Right kidney (tissue), 1 donor: ENCODE data around the gene ASMT.
"Not testable (repeated sequence)": the region's sequence is repeated elsewhere in the genome, so short reads cannot be mapped to it uniquely, and the experiment has no call there.

Experiments
- DNase-seq: peaks from one replicate; pipeline ENCODE4 v3.0.0-alpha.2; 2016

The ASMT gene

DNA sequence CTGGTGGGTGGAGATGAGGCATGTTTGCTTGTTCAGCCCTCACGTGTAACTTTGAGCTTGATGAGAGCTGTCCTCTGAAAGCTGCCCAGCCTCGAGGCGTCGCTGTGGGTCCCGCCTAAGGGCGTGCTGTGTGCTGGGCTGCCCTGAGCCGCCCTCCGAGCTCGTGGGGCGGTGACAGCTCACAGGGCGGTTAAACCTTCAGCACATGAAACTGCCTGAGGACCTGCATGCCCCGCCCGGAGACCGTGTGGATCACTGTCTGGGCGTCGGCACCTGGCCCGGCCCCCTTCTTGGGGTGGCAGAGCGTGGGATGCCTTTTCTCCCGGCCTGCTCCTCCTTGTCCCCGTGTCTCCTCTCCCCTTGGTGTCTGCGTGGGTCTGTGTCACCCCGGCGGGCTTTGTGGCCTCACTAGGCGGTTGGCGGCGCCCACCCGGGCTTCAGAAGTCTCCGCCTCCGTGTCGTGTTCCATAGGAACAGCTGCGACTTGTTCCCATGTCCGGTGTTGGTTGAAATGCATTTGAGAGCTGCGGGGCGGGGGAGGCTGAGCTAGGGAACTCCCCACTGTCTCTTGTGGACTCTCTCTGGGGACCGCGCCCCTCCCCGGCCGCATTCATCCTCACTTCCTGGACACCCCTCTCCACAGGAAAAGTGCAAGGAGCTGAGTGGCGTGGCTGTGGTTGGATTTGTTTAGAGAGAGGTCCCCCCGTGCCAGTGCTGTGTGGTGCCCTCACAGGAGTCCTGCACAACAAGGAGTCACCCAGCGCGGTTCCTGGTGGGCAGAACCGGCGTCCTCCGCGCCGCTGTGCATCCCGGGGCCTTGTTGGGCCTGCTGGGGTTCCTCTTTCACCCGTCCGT lies 16.6 kb upstream of the ASMT start:
- no peak for DNase-seq

DNA sequence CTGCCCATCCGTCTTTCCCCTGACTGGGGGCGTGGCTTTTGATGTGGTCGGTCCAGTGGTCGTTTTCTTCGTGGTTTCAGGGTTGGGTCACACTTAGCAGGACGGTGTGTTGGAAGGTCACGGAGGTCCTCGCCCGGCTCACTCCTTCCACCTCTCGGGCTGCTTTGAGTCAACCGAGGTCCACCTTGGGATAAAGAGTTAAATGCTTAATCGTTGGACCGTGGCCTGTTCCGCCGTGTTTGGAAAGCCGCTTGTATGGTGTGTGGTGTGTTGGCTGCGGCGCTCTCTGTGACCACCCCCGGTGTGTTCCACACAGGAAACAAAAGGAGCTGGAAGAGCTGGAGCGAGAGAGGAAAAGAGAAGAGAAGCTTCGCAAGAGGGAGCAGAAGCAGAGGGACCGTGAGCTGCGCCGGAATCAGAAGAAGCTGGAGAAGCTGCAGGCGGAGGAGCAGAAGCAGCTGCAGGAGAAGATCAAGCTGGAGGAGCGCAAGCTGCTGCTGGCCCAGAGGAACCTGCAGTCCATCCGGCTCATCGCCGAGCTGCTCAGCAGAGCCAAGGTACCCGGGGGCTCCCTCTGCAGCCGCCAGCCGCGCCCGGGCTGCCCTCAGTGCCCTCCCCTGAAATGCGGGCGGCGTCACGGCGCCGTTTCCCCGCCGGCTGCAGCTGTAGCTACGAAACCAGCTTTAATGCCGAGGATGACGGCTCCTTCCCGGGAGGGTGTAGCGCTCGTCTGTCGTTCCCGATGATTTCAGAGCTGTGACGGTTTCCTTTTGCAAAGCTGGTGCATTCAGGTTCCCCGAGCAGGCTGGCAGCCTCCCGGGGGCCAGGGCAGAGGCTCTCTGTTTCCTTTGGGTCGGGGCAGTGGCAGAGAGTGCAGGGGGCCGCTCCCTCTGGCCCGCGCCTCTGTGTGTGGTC lies 15.7 kb upstream of the ASMT start:
- no peak for DNase-seq

DNA sequence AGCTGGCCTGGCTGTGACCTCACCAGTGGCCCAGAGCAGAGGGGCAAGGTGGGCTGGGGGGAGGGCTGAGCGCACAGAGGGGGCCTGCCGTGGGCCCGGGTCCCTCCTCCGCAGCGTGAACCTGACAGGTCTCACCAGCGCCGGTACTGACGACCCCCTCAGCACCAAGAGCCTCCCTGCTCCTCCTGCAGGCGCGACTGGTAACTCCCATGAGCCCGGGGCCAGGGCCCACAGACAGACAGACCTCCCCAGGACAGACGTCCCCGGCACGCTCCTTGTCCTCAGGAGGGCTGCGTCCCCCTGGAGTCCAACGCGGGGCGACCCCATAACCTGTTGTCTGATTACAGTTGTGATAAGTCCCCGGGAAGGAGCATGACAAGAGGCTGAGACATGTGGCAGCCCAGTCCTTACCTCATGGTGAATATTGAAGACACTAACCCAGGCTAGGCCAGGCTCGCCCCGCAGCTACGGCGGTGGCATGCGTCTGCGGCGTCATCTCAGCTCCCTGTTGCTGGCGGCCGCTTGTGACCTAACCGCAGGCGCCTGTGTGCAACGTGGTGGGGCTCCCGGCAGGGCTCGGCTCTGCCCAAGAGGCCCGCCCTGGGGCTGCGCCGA lies 15.0 kb upstream of the ASMT start:
- DNase-seq: no peak

DNA sequence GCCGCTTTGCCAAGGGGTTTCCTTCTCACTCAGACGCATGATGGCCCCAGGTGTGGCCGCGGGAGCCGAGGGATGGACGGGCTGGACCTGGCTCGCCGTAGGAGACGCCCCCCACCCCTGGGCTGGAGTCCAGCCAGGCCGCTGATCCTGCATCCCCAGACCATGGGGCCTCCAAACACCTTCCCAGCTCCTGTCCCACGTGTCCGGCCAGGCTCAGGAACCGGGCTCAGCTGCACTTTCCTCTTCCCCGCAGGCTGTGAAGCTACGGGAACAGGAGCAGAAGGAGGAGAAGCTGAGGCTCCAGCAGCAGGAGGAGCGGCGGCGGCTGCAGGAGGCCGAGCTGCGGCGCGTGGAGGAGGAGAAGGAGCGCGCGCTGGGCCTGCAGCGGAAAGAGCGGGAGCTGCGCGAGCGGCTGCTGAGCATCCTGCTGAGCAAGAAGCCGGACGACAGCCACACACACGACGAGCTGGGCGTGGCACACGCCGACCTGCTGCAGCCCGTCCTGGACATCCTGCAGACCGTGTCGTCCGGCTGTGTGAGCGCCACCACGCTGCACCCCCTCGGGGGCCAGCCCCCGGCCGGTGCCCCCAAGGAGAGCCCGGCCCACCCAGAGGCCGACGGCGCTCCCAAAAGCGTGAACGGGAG lies 14.3 kb upstream of the ASMT start:
- no peak for DNase-seq

DNA sequence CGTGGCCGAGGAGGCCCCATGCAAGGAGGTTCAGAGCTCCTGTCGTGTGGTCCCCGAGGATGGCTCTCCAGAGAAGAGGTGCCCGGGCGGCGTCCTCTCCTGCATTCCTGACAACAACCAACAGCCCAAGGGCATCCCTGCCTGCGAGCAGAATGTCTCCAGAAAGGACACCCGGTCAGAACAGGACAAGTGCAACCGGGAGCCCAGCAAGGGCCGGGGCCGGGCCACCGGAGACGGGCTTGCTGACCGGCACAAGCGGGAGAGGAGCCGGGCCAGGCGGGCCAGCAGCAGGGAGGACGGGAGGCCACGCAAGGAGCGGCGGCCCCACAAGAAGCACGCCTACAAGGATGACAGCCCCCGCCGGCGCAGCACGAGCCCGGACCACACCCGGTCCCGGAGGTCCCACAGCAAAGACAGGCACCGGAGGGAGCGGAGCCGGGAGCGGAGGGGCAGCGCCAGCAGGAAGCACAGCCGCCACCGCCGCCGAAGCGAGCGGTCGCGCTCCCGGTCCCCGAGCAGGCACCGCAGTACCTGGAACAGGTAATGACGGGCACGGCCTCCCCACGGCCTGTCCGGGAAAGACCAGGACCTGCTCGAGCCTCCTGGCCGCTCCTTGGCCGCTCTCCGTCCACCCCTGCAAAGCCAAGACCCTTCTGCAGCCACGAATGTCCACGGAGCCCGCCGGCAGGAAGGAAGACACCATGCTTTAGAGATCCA lies 13.7 kb upstream of the ASMT start:
- DNase-seq: no peak

DNA sequence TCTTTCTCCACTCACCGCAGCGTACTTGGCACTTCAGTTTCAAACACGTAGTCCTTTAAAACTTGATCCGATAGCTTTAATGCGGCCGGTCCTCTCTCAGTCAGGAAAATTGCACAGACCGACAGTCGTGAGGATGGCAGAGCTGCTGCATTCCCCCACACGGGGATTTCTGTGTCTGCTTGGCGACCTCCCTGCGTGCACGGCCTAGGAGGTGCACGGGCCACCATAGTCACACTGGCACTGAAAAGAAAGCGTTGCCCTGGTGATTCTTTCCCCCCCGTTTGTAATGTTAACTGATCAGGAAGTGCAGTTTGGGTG lies 13.1 kb upstream of the ASMT start:
- DNase-seq: no peak

DNA sequence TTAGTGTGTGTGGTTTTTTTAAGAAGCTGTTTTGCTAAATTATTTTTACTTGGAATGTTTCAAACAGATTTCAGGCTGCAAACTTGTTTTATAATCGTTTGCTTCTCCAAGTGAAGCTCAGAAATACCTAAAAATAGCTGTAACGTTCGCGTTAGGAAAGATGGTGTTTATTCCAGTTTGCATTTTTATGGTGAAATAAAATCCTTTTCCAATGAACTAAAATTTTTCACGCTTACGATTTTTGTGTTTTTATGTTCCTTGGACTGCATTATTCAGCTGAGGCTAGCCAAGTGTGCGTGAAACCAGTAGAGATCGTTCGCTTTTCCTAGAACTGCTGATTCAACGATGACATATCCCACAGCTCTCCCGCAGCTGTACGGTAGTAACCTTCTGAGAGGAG lies 12.6 kb upstream of the ASMT start:
- DNase-seq: no peak

DNA sequence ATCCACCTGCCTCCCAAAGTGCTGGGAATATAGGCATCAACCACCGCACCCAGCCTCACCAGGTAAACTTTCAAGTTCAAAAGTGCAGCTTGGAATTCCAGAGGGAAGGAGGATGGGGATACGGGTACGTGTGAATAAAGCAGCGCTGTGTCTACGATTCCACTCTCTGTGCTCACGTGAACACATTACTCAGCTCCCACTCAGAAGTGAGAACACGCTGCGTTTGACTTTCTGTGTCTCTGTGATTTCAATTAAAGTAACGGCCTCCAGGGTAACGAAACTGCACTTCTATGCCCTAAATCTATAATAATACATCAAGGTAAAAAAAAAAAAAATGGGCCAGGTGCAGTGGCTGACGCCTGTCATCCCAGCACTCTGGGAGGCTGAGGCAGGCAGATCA lies 8.4 kb upstream of the ASMT start:
- DNase-seq: no peak

DNA sequence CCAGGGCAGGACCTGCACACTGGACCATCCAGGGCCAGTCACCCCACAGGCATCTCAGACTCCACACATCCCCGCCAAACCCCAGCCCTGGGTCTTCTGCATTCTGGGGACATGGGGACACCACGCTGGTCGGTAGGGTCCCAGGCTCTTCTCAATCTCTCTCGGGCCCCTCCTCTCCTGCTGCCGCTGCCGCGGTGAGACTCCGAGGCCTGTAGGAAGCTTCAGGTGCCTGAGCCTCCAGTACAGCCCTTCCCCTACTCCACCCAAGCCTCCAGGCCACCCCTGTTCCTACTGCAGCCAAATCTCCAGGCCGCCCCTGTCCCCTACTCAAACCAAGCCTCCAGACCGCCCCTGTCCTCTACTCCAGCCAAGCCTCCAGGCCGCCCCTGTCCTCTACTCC lies 5.5 kb upstream of the ASMT start:
- DNase-seq: no peak

DNA sequence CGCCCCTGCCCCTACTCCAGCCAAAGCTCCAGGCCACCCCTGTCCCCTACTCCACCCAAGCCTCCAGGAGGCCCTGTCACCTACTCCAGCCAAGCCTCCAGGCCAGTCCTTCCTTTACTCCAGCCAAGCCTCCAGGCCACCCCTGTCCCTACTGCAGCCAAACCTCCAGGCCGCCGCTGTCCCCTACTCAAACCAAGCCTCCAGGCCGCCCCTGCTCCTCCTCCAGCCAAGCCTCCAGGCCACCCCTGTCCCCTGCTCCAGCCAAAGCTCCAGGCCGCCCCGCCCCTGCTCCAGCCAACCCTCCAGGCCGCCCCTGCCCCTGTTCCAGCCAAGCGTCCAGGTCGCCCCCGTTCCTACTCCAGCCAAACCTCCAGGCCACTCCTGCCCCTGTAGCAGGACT lies 5.1 kb upstream of the ASMT start:
- no peak for DNase-seq

DNA sequence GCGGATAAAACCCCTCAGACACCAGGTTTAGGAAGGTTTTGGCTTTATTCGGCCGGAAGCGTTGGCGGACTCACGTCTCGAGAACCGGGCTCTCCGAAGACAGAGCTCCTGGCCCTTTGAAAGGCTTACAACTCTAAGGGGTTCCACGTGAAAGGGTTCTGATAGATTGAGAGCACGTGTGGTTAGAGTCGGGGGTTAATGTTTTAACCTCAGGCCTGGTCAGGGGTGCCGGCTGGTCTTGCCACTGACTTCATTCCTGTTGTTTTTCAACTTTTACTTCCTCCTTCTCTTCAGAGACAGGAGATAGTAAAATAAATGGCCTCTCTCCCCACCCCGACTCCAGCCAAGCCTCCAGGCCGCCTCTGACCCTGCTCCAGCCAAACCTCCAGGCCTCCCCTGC lies 4.7 kb upstream of the ASMT start:
- DNase-seq: no peak

DNA sequence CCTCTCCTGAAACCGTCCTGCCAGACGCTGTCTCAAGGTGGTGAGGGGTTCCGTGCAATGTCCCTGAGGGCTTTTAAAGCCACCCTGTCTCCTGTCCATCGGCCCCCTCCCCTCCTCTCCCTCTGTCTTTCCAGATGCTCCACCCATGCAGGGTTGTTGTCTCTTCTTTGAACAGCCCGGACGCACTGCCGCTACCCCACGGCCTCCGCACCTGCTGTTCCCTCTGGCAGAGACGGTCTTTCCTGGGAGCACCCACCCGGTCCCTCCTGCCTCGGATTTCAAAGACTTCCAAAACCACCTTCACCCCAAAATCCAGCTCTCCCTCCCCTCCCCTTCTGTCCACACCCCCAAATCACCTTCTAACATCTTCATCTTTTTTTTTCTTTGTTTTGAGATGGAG lies 4.1 kb upstream of the ASMT start:
- DNase-seq: no peak

DNA sequence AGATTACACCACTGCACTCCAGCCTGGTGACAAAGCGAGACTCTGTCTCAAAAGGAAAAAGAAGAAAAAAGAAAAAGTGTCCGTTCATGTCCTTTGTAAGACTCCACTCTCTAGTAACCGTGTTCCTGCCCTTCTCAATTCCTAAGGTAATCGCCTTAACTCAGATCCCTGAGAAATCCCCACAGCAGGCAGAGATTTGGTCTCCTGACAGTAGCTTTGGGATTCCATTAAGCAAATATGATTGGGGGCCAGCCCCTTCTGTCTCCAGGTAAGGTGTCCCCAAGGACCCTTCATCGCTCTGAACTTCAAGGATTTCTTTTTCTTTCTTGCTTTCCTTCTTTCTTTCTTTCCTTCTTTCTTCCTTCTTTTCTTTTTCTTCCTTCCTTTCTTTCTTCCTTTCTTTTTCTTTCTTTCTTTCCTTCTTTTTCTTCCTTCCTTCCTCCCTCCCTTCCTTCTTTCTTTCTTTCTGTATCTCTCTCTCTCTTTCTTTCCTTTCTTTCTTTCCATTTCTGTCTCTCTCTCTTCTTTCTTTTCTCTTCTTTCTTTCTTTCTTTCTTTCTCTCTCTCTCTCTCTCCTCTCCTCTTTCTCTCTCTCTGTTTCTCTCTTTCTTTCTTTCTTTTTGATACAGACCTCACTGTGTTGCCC lies 2.1 kb upstream of the ASMT start:
- DNase-seq: no peak

DNA sequence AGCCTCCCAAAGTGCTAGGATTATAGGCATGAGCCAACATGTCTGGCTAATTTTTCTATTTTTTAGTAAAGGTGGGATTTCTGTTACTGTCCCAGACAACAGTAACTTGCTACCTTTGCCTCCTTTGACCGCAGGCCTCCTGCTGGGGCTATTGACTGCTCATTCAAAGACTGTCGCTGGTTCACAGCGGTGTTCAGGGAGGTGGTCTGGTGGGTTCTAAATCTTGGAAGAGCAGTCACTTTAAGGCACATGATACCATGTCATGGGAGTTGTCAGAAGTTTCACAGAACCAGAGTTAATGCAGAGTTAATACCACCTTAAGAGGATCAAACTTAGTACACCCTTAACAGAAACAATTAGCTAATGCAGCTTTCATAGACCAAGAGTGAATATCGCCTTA lies 3.8 kb downstream of the ASMT start:
- DNase-seq: no peak

DNA sequence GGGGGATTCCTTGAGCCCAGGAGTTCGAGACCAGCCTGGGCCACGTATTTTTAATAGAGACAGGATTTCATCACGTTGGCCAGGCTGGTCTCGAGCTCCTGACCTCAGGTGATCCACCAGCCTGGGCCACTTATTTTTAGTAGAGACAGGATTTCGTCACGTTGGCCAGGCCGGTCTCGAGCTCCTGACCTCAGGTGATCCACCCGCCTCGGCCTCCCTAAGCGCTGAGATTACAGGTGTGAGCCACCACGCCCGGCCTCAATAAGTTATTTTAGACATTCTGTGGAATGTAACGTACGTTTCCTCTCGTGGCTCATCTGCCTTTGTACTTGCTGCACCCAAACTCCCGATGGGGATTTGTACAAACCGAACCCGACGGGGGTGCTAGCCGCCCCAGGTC lies 8.8 kb downstream of the ASMT start:
- DNase-seq: no peak

DNA sequence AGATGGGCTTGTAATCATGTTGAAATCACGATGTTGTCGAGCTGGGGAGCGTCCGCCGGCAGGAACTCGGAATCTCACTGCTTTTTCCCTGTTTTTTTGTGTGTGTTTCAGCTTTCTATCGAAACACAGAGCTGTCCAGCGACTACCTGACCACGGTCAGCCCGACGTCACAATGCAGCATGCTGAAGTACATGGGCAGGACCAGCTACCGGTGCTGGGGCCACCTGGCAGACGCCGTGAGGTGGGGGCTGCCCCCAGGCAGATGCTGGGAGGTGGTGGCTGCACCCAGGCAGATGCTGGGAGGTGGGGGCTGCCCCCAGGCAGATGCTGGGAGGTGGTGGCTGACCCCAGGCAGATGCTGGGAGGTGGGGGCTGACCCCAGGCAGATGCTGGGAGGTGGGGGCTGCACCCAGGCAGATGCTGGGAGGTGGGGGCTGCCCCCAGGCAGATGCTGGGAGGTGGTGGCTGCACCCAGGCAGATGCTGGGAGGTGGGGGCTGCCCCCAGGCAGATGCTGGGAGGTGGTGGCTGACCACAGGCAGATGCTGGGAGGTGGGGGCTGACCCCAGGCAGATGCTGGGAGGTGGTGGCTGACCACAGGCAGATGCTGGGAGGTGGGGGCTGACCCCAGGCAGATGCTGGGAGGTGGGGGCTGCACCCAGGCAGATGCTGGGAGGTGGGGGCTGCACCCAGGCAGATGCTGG lies 9.4 kb downstream of the ASMT start:
- not testable (repeated sequence) for DNase-seq

DNA sequence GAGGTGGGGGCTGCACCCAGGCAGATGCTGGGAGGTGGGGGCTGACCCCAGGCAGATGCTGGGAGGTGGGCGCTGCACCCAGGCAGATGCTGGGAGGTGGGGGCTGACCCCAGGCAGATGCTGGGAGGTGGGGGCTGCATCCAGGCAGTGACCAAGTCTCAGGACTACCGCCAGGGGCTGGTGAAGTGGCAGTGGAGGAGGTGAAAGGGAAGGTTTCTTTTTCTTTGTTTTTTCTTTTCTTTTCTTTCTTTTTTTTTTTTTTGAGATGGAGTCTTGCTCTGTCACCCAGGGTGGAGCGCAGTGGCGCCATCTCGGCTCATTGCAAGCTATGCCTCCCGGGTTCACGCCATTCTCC lies 10.0 kb downstream of the ASMT start:
- not testable (repeated sequence) for DNase-seq

DNA sequence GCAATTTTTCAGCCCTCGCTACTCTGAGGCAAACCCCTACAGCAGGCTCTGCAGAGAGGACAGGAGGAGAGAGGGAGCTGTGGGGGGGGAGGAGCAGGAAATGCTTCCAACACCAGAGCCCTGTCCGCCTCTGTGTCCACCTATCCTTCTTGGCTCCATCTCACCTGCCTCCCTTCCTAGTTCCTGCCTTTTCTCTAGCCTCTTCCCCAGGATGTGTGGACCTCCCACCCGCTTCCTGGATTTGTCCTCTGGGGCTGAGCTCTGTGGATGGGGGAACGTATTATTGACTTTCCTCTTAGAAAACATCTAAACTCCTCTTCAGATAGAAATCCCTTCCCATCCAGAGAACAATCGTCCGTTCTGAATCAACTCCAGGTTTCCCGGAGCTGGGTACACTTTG lies 14.4 kb downstream of the ASMT start:
- no peak for DNase-seq

DNA sequence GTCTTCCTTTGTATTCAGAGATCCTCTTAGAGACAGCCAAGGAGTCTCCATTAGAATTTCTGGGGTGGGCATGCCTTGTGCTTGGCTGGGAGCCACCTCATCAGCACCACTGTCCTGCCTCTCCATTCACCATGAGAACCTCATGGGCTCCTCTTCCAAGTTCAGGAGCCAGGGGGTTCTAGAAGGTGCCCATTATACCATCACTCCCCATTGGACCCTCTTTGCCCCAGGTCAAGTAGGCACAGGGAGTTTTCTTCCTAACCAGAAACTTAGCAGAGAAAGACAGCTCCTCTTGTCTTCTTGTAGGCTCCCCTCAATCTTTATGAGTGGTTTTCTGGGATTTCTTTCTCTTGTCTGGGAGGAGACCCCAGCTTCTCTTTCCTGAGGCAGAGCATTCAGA lies 31.1 kb downstream of the ASMT start:
- no peak for DNase-seq

DNA sequence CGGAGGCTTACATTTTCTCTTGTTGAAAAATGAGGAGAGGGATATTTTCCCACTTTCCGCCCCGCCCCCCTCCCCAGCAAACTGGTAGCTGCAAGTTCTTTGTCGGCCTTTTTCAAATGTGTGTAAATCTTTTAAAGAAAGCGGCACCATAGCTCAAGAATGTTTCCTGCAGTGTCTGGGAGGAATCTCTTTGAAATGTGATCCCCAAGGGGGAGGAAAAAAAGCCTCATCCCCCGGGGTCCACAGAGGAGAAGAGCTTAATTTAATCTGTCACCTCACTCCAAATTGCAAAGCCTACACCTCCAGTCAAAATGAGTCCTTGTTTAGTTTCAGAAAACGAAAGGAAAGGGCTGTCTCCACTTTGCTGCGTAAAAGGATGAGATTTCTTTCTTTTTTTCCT lies 34.8 kb downstream of the ASMT start:
- peak; percentile 39 for DNase-seq
